Measurements from ENCODE around the gene COQ10A. TPM values are rescaled to one million over a fixed set of nuclear protein-coding genes. Genes with fewer than 3 reads are reported as not detected.

COQ10A gene
- polyA plus RNA-seq, 1 experiment: 15.6 TPM

- TF ChIP-seq, protein P1, sequence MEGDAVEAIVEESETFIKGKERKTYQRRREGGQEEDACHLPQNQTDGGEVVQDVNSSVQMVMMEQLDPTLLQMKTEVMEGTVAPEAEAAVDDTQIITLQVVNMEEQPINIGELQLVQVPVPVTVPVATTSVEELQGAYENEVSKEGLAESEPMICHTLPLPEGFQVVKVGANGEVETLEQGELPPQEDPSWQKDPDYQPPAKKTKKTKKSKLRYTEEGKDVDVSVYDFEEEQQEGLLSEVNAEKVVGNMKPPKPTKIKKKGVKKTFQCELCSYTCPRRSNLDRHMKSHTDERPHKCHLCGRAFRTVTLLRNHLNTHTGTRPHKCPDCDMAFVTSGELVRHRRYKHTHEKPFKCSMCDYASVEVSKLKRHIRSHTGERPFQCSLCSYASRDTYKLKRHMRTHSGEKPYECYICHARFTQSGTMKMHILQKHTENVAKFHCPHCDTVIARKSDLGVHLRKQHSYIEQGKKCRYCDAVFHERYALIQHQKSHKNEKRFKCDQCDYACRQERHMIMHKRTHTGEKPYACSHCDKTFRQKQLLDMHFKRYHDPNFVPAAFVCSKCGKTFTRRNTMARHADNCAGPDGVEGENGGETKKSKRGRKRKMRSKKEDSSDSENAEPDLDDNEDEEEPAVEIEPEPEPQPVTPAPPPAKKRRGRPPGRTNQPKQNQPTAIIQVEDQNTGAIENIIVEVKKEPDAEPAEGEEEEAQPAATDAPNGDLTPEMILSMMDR (IDR thresholded peaks at IDR 0.05; ENCODE audit: low read depth, low read length): no peak
- ChIA-PET POLR2A (no interaction called here), CTCF (no interaction called here)
- Histone ChIP-seq H3K27me3 (ENCODE audit: control insufficient read depth, insufficient read depth, low read length) (no peaks in the 10 kb centered on the region), H3K9me3 (ENCODE audit: control insufficient read depth, insufficient read depth, low read length) (no peaks in the 10 kb centered on the region), H3K4me3 (ENCODE audit: low read depth, low read length) (no peak overlapping the region), H3K27ac (ENCODE audit: low read depth, low read length) (no peak overlapping the region)
- no peak for DNase-seq (ENCODE audit: low read depth, low spot score)
These were observed 38.3 kb downstream of the COQ10A start for GRCh38 chr12:56304872-56305590.

- TF ChIP-seq, protein P1 (IDR thresholded peaks at IDR 0.05; ENCODE audit: low read depth, low read length): no peak
- H3K27ac ChIP-seq (ENCODE audit: low read depth, low read length): no peak overlapping the region
- DNase-seq (ENCODE audit: low read depth, low spot score): no peak
- ChIA-PET CTCF (no interaction called here), POLR2A (no interaction called here)
- H3K27me3 ChIP-seq (ENCODE audit: control insufficient read depth, insufficient read depth, low read length): no peaks in the 10 kb centered on the region
- H3K9me3 ChIP-seq (ENCODE audit: control insufficient read depth, insufficient read depth, low read length): no peaks in the 10 kb centered on the region
- H3K4me3 ChIP-seq (ENCODE audit: low read depth, low read length): no peak overlapping the region
These were observed 40.7 kb downstream of the COQ10A start for GRCh38 chr12:56307221-56307965.

- POLR2A ChIA-PET: interaction anchor here (0.6 kb wide), 1 partner anchor 7 kb away, joined by 4 read pairs; no protein-coding TSS in a partner anchor
These were observed 42.0 kb downstream of the COQ10A start for GRCh38 chr12:56308714-56309113.

GRCh38 chr12:56311003-56311402 is 44.3 kb downstream of the COQ10A start:
- Histone ChIP-seq H3K27ac (ENCODE audit: low read depth, low read length) (no peak overlapping the region), H3K27me3 (ENCODE audit: control insufficient read depth, insufficient read depth, low read length) (no peaks in the 10 kb centered on the region), H3K4me3 (ENCODE audit: low read depth, low read length) (no peak overlapping the region), H3K9me3 (ENCODE audit: control insufficient read depth, insufficient read depth, low read length) (no peaks in the 10 kb centered on the region; the same call in 1 of the 2 replicates)
- TF ChIP-seq, protein P1 (IDR thresholded peaks at IDR 0.05; ENCODE audit: low read depth, low read length): no peak
- no peak for DNase-seq (ENCODE audit: low read depth, low spot score)
- ChIA-PET POLR2A (interaction anchor here (0.6 to 1.7 kb wide), 2 partner anchors 10 to 22 kb away, joined by 3 to 4 read pairs; no protein-coding TSS in a partner anchor), CTCF (interaction anchor here (0.5 to 2.3 kb wide), 3 partner anchors 21 to 153 kb away, joined by 3 to 6 read pairs (median 3); partner anchors contain the start of gene SMARCC2)

More at GRCh38 chr12:56308714-56309113, 42.0 kb downstream of the COQ10A start:
- DNase-seq (ENCODE audit: low read depth, low spot score): no peak
- TF ChIP-seq, protein P1 (IDR thresholded peaks at IDR 0.05; ENCODE audit: low read depth, low read length): no peak
- Histone ChIP-seq H3K4me3 (ENCODE audit: low read depth, low read length) (no peak overlapping the region), H3K27me3 (ENCODE audit: control insufficient read depth, insufficient read depth, low read length) (no peaks in the 10 kb centered on the region), H3K27ac (ENCODE audit: low read depth, low read length) (no peak overlapping the region), H3K9me3 (ENCODE audit: control insufficient read depth, insufficient read depth, low read length) (no peaks in the 10 kb centered on the region)
- CTCF ChIA-PET: interaction anchor here (1.2 to 1.3 kb wide), 3 partner anchors 9 to 155 kb away, joined by 3 to 5 read pairs (median 3); partner anchors contain the start of gene CS

Data from AG04450 (cell line).